Stimulated activated CD4-positive, alpha-beta T cell treated with anti-CD3 and anti-CD28 coated beads, Interleukin-12 subunit alpha, Interleukin-12 subunit beta, amount 100 ng/mL, for 24 hours (primary cell): ENCODE data around the gene HES4.
"Not testable (repeated sequence)": the region's sequence is repeated elsewhere in the genome, so short reads cannot be mapped to it uniquely, and the experiment has no call there.

Source experiments
- DNase-seq, 2 experiments: peaks; one replicate each; pipeline ENCODE4 v3.0.0-alpha.2; 2020; ENCODE audit warnings: low read depth in 2 of 2

The HES4 gene

DNA sequence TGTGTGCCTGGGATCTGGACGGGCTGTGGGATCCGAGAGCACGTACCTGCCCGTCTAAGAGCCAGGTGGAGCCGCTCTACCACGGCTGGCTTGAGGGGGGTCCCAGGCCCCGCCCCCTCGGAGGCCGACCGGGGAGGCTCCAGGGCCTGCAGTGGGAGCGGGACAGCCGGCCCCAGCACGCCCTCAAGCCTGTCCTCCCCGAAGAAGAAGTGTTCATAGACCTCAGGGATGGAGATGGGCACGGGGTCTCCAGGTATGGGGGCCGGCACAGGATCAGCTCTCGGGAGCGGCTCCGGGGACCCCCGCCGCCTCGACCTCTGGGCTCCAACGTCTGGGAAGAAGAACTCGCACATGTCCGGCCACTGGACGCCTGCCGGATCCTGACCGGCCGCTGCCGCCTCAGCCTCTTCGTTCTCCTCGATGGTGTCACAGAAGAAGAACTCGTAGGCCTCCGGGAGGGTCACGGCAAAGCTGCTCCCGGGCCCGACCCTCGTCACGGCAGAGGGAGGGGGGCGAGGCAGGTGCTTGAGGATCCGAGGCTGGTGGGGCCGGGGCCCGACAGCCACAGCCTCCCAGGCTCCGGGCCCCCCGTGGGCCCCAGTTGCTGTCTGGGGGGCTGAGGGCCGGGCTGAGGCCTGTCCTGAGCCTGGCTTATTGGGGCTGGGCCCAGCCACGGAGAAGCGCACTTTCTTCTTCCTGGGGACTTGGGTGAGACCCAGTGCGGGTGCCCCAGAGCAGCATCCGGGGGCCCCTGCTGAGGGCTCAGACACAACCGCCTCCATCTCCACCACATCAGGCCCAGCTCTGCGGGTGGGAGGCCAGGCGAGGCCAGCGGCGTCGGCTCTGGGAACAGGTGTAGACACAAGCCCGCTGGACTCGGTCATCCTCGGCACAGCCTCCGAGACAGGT, 20.8 kb downstream of the HES4 start:
- no peak for DNase-seq

DNA sequence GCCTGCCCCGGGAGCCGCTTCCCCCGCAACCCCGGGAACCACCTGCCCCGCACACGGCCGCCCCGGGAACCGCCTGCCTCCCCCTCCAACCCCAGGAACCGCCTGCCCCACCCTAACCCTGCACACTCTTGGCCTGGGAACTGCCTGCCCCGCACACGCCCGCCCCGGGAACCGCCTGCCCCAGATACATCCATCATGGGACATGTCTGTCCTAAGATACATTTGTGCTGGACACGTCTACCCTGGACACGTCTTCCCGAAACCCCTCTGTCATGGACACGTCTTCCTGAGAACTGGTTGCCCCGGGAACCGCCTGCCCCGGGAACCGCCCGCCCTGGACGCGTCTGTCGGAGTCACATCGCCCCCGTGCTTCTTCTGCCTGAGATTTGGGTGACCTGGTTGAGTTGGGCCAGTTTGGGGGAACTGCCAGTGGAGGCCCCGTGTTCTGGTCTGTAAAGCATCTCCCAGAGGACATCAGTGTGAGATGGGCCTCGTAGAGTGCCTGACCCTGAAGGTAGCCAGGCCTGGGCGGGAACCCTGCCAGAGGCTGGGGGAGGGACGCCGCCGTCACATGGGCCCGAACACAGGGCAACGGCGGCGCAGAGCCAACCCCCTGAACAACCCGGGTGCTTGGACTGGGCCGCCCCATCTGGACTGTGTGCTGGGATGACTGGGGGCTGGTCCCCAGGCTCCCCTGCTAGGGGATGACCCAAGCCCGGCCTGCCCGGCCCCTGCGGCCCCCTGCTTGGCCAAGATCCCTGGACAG, 21.6 kb downstream of the HES4 start:
- DNase-seq = no peak

DNA sequence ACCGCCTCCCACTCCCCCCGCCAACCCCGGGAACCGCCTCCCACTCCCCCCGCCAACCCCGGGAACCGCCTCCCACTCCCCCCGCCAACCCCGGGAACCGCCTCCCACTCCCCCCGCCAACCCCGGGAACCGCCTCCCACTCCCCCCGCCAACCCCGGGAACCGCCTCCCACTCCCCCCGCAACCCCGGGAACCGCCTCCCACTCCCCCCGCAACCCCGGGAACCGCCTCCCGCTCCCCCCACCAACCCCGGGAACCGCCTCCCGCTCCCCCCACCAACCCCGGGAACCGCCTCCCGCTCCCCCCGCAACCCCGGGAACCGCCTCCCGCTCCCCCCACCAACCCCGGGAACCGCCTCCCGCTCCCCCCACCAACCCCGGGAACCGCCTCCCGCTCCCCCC, 23.1 kb downstream of the HES4 start:
- DNase-seq = not testable (repeated sequence)

DNA sequence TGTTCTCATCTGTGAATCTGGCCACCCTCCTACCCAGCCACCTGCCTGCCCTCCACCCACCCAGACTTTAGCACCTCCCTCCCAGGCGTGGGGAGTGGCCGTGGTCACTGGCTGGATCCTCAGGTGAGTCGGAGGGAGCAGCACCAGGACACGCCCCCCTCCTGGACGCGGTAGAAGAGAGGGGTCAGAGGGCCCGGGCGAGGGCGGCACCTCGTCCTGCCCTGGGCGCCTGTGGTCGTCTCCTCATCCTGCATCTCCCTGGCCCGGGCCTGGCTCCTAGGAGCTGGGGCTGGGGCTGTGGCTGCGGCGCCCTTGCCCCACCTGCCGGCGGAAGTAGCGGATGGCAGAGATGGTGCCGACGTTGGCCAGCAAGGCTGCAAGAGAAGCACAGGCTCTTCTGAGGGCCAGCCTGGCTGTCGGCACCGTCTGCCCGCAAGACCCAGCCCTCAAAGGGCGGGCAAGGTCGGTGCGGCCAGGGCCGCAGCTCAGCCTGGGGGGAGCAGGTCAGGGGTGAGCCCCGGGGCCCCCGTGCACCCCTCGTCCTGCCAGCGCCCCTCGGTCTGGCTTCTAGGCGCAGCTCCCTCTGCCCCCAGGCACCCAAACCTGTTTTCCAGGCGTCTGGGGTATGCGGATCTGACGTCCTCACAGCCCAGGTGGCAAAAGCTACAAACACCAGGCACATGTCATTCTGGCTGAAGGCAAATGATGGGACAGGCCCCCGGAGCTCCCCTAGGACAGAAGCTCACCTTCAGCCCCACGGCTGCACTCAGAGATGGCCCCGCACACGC, 23.8 kb downstream of the HES4 start:
- peak in 1 of 2 experiments; percentile 62 for DNase-seq

DNA sequence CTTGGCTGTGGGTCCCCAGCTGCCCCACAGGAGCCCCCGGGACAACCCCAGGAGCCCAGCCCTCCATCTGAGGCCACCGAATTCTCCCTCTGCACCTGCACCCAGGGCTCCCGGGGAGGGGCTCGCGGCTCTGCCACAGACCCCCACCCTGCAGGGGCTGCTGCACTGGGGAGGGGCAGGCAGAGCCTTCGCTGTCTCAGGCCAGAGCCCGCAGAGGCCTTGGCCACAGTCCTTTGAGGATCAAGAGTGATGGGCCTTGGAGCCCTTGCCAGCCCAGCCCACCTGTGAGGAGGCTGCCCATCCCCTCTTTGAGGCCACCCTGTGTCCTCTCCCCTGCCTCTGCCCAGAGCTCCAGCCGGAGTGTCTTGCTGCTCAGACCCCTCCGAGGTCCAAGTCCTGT, 24.5 kb downstream of the HES4 start:
- DNase-seq = no peak

DNA sequence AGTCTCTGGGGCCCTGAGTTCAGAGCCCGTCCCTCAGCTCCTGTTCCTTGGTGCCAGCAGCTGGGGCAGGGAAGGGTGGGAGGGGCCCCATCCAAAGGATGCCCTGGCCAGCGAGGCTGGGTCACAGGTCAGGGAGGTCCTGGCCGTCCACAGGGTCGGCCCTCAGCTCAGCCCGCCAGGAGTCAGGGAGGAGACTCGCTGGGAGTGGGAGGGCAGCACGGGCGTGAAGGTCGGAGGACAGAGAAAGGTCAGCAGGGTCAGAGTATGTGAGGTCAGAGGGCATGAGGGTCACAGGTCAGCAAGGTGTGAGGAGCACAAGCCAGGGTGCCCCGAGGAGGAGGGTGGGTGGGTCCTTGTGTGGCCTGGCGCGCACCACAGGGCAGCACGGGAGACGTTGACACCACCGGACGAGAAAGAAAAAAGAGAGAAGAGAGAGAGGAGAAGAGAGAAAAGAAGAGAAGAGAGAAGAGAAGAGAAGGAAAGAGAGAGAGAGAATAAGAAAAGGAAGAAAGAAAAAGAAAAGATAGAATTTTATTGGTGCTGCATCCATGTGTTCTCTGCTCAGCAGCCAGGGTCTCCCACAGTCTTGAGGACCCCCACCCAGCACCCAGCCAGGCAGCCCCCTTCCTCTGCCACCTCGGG, 25.1 kb downstream of the HES4 start:
- DNase-seq = no peak

DNA sequence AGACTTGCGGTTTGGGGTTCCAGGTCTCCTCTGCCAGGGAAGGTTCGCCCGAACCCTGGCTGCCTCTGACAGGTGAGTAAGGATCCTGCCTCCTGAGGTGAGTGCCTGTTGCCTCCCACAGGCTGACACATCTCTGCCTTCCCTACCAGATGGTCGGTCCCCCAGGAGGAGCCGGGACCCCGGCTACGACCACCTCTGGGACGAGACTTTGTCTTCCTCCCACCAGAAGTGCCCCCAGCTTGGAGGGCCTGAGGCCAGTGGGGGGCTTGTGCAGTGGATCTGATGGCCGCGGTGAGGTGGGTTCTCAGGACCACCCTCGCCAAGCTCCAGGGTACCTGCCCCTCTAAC, 25.6 kb downstream of the HES4 start:
- DNase-seq = no peak

DNA sequence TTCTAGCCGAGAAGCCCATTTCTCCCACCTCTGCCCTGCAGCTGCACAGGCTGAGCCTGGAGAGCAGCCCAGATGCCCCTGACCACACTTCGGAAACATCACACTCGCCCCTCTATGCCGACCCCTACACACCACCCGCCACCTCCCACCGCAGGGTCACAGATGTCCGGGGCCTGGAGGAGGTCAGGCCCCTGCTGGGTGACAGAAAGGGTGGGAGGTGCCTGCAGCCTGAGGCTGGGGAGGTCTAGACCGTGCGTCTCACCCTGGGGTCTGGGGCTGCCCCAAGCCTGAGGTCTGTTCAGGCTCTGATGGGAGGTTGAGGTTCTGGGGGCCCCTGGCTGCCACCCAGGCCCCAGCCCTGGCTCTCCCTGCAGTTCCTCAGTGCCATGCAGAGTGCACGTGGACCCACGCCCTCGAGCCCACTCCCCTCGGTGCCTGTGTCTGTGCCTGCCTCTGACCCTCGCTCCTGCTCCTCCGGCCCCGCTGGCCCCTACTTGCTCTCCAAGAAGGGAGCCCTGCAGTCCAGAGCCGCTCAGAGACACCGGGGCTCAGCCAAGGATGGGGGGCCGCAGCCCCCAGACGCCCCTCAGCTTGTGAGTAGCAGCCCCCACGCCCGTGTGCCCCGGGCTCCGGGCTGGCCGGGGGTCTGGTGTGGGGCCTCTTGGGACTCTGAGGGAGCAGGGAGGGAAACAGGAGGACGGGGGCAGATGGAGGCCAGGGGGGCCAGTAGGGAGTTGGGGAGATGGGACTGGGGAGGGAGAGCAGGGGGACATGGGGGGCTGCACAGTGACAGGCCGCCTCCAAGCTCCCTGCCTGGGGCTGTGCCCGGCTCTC, 26.2 kb downstream of the HES4 start:
- no peak for DNase-seq

DNA sequence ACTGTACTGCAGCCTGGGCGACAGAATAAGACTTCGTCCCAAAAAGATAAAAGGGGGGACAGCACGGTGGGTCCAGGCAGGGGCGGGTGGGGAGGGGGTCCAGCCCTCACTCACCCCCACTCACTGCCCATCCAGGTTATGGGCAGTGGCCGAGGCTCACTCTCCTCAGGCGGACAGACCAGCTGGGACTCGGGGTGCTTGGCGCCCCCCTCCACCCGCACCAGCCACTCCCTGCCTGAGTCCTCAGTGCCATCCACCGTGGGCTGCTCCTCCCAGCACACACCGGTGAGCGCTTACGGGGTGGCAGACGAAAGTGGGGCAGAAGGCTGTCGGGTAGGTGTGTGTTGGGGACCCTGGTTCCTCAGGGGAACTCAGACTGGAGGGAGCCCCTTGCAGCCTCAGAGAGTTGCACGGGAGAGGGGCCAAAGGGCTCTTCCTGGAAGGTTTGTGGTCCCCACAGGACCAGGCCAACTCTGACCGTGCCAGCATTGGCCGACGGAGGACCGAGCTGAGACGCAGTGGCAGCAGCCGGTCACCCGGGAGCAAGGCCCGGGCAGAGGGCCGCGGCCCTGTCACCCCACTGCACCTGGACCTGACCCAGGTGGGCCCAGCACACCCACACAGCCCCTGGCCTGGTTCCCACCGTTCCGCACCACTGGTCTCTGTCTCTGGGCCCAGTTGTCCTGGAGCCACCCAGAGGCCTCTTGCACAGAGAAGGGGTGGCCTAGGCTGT, 27.0 kb downstream of the HES4 start:
- no peak for DNase-seq

DNA sequence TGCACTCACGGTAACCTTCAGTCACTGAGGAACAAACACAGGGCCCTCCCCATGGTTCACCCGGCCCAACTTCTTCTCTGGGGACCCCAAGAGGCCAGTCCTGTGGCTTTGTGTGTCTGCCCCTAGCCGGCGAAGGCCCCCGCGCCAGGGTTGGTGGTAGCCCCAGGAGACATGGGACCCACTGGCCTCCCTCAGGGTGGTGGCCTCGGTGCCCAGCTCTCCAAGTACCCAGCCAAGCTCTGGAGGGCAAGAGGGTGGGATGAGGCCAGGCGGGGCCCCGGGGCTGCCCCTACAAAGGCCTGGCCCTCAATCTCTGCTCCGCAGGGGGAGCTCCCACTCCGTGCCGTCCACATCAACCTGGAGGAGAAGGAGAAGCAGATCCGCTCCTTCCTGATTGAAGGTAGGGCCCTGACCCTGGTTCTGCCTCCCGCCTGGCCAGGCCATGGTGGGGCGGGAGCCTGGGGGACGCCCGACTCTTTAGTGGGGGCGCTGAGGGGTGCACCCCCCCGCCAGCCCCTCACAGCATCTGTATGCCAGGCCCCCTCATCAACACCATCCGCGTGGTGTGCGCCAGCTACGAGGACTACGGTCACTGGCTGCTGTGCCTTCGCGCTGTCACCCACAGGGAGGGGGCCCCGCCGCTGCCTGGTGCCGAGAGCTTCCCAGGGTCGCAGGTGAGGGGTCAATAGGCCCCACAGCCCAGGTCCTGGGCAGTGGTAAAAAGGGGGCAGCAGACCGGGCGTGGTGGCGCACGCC, 28.0 kb downstream of the HES4 start:
- DNase-seq = no peak

DNA sequence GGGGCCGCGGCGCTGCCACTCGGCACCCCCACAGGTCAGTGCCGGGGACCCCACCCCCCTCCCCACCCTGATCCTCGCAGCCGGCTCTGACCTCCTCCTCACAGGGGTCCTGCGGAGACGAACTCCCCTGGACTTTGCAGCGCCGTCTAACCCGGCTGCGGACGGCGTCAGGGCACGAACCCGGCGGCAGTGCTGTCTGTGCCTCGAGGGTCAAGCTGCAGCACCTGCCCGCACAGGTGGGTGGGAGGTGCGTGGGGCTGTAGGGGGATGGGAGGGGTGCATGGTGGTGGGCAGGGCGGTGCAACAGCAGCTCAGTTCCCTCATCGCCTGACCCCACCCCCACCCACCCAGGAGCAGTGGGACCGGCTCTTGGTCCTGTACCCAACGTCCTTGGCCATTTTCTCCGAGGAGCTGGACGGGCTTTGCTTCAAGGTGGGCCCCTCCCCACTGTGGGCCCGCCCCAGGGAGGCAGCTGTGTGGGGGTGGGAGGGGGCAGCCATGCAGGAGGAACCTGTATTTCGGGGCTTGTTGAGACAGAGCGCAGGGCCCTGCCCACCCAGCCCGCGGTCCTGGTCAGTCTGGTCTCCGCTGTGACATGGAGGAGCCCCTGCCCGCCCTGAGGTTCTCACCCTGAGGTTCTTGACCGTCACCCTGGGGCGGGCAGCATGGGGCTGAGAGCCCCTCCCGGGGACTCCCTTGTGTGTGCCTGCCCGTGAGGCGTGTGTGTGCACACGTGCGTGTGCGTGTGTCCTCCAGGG, 28.7 kb downstream of the HES4 start:
- DNase-seq = no peak

DNA sequence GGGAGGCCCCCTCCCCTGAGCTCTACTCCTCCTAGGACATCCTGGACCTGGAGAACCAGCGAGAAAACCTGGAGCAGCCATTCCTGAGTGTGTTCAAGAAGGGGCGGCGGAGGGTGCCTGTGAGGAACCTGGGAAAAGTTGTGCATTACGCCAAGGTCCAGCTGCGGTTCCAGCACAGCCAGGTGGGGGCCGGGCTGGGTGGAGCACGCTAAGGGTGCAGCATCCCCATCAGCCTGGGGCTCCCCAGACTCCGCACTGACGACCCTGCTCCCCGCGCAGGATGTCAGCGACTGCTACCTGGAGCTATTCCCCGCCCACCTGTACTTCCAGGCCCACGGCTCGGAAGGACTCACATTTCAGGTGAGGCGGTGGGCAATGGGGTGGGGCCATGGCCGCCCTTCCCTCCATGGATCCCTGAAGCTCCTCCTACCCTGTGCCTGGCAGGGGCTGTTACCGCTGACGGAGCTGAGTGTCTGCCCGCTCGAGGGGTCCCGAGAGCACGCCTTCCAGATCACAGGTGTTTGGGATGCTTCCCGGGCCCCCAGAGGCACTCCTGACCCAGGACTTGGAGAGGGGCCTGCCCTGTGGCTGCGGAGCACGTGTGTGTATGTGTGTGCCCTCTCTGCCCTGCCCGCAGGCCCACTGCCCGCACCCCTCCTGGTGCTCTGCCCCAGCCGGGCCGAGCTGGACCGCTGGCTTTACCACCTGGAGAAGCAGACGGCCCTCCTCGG, 29.5 kb downstream of the HES4 start:
- DNase-seq = no peak

DNA sequence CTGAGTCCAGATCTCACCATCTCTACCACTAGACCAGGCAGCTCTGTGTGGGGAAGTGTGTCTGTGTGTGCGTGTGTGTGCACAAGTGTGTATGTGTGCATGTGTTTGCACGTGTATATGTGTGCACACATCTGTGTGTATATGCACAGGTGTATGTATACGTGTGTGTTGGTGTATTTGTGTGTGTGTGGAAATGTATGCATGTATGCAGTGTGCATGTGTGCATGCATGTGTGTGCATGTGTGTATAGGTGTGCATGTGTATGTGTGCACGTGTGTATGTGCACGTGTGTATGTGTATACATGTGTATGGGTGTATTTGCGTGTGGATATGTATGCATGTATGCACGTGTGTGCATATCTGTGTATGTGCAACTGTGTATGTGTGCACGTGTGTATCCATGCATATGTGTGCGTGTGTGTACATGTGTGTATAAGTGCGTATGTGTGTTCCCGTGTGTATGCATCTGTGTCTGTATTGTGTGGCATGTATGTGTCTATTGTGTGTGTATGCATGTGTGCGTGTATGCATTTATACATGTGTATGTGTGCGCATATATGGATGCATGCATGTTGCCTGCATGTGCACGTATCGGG, 30.5 kb downstream of the HES4 start:
- DNase-seq = no peak

DNA sequence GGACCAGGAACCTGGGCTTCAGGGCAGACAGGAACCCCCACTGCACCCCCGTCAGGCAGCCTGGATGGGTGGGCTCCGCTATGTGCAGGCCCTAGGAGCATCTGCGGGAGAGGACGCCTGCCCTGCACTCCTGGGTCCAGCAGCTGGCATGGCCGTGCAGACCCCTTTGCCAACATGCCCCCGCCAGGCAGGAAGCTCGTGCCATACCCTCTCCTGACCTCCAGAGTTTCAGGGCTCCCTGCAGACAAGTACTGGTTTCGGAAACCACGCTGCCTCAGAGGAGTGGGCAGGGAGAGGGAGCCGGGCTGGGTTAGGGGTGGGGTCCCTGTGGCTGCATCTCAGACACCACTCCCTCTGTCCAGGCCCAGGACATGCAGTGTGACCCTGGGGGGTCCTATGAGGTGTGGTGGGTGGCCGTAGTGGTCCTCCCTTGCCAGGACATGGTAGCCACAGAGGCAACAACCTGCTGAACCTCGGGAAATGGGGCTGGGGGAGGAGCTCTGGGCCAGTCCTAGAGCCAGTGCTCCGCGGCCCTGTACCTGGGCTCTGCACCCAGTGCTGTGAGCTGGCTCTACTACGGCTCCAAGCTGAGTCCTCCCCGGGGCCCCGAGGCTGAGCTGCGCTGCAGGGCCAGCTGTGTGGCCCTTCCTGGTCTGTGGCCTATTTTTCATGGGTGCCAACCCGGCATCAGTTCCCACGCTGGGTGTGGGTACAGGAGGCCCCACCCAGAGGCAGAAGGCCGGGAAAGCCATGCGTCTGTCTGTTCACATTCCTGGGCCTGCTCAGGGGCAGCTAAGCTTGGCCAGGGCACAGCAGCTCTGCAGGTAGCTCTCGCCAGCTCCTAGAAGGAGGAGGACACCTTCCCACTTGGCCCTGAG, 32.2 kb downstream of the HES4 start:
- DNase-seq = no peak

DNA sequence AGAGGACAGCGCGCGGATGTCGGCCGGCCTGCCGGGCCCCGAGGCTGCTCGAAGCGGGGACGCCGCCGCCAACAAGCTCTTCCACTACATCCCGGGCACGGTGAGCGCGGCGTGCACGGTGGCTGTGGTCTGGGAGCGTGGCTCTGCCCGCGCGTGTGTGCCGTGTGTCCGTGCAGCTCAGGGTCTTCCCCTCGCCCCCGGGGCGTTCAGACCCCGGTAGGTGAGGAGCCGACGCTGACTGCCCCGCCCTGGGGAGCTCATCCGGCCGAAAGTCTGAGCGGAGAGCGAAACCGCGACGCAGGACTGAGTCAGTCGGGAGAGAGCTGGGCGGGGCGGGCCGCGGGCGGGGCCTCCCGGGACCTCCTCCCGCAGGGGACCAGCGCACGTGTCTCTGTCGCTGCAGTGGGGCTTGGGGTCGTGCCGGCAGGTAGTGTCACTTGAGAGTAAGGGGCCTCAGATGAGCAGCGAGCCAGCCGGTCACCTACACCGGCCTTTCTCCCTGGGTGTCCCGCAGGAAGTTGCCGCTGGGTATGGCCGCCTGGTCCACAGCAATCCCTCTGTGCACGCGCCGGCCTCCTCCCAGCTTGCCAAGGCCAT, 33.1 kb downstream of the HES4 start:
- DNase-seq = peak; percentile 64 to 86

DNA sequence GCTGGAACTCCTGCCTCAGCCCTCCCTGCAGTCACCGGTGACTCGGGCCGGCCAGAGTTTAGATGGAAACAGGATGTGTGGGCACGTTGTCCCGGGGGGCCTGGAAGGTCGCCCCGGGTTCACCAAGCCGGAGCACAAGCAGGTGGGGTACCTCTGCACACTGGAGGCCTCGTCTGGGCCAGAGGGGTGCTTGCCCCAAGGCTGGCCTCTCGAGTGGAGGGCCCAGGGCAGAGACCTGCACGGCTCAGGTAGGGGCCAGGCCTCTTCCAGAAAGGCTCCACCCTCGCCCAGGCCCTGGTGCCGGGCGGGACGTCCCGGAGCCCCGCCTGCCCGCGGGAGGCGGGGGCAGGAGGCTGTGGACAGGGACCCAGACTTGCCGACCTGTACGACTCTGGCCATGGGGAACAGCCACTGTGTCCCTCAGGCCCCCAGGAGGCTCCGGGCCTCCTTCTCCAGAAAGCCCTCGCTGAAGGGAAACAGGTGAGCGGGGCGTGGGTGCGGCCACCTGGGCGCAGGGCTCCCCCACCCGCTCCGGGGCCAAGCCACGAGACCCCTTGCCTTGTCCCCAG, 33.7 kb downstream of the HES4 start, which contains the start of gene PLEKHN1:
Gene PLEKHN1 (plus strand): TSS at position 348 of the 569 bp plus-strand sequence. CDS start 50 bp downstream, at position 398.
- DNase-seq = no peak
